Ishikawa (cell line): Measurements from ENCODE around the gene AZIN2.

Source experiments
- CEBPB ChIP-seq: IDR thresholded peaks from 2 replicates; pipeline ENCODE4 v1.6.1; 2012
- CREB1 ChIP-seq: IDR thresholded peaks from 2 replicates; pipeline ENCODE4 v1.6.1; 2012; ENCODE audit warnings: low read depth
- EGR1 ChIP-seq: IDR thresholded peaks from 2 replicates; pipeline ENCODE4 v1.6.1; 2012
- EP300 ChIP-seq: IDR thresholded peaks from 2 replicates; pipeline ENCODE4 v1.6.1; 2012; ENCODE audit warnings: borderline replicate concordance
- FOXM1 ChIP-seq: IDR thresholded peaks from 2 replicates; pipeline ENCODE4 v1.6.1; 2012; ENCODE audit warnings: low read depth, borderline replicate concordance
- NFIC ChIP-seq: IDR thresholded peaks from 2 replicates; pipeline ENCODE4 v1.6.1; 2012
- RAD21 ChIP-seq: IDR thresholded peaks from 2 replicates; pipeline ENCODE4 v1.6.1; 2012; ENCODE audit warnings: low read depth
- TAF1 ChIP-seq: IDR thresholded peaks from 2 replicates; pipeline ENCODE4 v1.6.1; 2012; ENCODE audit warnings: low read depth, mild to moderate bottlenecking
- TCF12 ChIP-seq: IDR thresholded peaks from 2 replicates; pipeline ENCODE4 v1.6.1; 2012; ENCODE audit warnings: low read depth
- TEAD4 ChIP-seq: IDR thresholded peaks from 2 replicates; pipeline ENCODE4 v1.6.1; 2012
- YY1 ChIP-seq: IDR thresholded peaks from 2 replicates; pipeline ENCODE4 v1.6.1; 2012; ENCODE audit warnings: low read depth
- ZBTB7A ChIP-seq: IDR thresholded peaks from 2 replicates; pipeline ENCODE4 v1.6.1; 2012; ENCODE audit warnings: low read depth
- TF ChIP-seq, protein P1 (sequence below): IDR thresholded peaks from 2 replicates; pipeline ENCODE4 v1.6.1; 2012; ENCODE audit warnings: low read depth, mild to moderate bottlenecking
- TF ChIP-seq, protein P2 (sequence below): IDR thresholded peaks from 2 replicates; pipeline ENCODE4 v1.6.1; 2012
- TF ChIP-seq, protein P3 (sequence below): IDR thresholded peaks from 2 replicates; pipeline ENCODE4 v1.6.1; 2012

The AZIN2 gene

DNA sequence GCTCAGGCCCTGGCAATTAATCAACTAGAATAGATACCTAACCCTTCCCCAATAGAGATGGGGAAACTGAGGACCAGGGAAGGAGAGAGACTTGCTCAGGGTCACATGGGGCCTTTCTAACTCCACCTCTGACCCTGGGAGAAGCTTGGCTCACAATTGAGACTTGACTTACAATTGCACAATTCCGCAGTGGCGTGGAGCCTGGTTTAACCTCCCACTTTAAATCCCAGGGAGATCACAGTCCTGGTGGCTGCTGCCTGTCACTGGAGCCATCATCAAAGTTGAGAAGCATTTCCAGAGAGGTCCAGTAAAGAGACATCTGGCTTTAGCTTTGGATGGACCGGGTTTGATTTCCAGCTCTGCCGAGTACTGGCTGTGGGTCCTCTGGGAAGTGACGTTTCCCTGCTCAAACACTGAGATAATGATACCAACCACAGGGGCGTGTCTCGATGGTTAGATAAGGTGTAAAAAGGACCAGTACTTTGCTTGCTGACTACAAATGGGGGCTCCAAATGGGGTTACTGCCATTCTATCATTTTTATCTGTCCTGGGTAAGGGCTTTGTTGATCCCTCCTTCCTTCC, 61.6 kb downstream of the AZIN2 start:
- no peak for TF ChIP-seq EGR1
- TF ChIP-seq, protein P1, sequence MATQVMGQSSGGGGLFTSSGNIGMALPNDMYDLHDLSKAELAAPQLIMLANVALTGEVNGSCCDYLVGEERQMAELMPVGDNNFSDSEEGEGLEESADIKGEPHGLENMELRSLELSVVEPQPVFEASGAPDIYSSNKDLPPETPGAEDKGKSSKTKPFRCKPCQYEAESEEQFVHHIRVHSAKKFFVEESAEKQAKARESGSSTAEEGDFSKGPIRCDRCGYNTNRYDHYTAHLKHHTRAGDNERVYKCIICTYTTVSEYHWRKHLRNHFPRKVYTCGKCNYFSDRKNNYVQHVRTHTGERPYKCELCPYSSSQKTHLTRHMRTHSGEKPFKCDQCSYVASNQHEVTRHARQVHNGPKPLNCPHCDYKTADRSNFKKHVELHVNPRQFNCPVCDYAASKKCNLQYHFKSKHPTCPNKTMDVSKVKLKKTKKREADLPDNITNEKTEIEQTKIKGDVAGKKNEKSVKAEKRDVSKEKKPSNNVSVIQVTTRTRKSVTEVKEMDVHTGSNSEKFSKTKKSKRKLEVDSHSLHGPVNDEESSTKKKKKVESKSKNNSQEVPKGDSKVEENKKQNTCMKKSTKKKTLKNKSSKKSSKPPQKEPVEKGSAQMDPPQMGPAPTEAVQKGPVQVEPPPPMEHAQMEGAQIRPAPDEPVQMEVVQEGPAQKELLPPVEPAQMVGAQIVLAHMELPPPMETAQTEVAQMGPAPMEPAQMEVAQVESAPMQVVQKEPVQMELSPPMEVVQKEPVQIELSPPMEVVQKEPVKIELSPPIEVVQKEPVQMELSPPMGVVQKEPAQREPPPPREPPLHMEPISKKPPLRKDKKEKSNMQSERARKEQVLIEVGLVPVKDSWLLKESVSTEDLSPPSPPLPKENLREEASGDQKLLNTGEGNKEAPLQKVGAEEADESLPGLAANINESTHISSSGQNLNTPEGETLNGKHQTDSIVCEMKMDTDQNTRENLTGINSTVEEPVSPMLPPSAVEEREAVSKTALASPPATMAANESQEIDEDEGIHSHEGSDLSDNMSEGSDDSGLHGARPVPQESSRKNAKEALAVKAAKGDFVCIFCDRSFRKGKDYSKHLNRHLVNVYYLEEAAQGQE, result no peak
- no peak for TF ChIP-seq FOXM1
- no peak for TF ChIP-seq CEBPB
- TF ChIP-seq TCF12, result no peak
- no peak for TF ChIP-seq TAF1
- TF ChIP-seq, protein P2, sequence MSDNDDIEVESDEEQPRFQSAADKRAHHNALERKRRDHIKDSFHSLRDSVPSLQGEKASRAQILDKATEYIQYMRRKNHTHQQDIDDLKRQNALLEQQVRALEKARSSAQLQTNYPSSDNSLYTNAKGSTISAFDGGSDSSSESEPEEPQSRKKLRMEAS, result no peak
- TF ChIP-seq TEAD4, result no peak
- no peak for TF ChIP-seq EP300
- TF ChIP-seq RAD21, result no peak
- no peak for TF ChIP-seq NFIC
- TF ChIP-seq YY1, result no peak
- TF ChIP-seq, protein P3, sequence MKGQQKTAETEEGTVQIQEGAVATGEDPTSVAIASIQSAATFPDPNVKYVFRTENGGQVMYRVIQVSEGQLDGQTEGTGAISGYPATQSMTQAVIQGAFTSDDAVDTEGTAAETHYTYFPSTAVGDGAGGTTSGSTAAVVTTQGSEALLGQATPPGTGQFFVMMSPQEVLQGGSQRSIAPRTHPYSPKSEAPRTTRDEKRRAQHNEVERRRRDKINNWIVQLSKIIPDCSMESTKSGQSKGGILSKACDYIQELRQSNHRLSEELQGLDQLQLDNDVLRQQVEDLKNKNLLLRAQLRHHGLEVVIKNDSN, result no peak
- TF ChIP-seq CREB1, result no peak
- no peak for TF ChIP-seq ZBTB7A

DNA sequence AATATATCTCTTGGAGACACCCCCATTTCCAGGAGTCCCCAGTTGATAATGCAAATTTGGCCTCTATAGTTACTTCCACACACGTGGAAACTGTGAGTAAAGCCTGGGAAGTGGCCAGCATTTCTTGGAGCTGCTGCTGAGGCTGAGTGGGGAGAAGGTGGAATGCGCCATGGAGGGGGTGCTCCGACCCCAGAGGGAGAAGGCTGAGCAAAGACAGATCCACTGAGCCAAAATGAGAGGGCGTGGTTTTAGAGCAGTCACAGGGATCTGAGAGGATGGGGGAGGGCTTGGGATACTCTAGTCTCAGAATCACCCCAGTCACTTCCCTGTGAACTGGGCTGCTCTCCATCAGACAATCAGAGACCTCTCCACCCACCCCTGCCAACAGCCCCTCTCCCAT, 62.2 kb downstream of the AZIN2 start:
- TF ChIP-seq EP300, result no peak
- no peak for TF ChIP-seq TEAD4
- TF ChIP-seq, protein P2, result no peak
- TF ChIP-seq RAD21, result no peak
- no peak for TF ChIP-seq CEBPB
- no peak for TF ChIP-seq FOXM1
- TF ChIP-seq YY1, result no peak
- TF ChIP-seq ZBTB7A, result no peak
- TF ChIP-seq NFIC, result no peak
- no peak for TF ChIP-seq EGR1
- TF ChIP-seq TAF1, result no peak
- no peak for TF ChIP-seq TCF12
- TF ChIP-seq CREB1, result no peak

DNA sequence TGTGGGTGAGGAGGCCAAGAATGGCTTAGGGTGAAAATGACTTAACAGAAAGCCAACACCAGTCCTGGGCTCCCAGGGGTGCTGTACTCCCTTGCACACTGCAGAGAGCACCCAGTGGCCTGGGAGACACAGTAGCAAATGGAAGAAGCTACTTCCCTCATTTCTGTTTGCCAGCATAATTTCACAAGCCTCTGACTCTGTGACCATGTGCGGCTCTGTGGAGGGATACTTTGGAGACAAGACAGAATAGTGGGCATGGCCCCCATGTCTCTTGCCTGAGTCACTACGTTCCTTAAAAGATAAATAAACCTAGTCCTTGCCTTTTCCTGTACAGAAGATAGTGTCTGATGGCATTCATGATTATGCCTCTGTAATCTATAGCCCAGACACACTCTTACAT, 62.7 kb downstream of the AZIN2 start:
- TF ChIP-seq EGR1 (no peak), TAF1 (no peak), TCF12 (no peak), NFIC (no peak), RAD21 (no peak), FOXM1 (no peak), ZBTB7A (no peak), CREB1 (no peak), EP300 (no peak), YY1 (no peak), TEAD4 (no peak), CEBPB (no peak)
- TF ChIP-seq, protein P1, result no peak
- TF ChIP-seq, protein P2, result no peak
- TF ChIP-seq, protein P3, result no peak

DNA sequence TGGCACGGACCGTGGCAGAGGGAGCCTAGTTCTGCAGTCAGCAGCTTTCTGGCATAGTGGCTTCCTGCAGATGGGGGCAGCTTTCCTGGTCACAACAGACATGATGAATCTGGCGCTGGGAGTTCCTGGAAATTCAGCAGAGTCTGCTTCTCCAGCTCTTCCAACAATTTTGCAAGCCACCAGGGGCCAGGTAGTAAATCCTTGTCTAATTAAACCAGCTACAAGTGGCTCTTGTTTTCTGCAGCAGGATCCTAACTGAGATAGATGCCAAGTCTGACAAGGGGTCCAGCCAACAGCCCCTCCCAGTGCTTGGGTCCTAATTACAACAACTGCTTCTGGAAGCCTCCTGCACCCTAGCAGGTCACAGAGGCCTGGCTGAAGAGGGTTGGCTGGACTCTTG, 65.0 kb downstream of the AZIN2 start:
- no peak for TF ChIP-seq YY1
- TF ChIP-seq FOXM1, result no peak
- no peak for TF ChIP-seq TAF1

DNA sequence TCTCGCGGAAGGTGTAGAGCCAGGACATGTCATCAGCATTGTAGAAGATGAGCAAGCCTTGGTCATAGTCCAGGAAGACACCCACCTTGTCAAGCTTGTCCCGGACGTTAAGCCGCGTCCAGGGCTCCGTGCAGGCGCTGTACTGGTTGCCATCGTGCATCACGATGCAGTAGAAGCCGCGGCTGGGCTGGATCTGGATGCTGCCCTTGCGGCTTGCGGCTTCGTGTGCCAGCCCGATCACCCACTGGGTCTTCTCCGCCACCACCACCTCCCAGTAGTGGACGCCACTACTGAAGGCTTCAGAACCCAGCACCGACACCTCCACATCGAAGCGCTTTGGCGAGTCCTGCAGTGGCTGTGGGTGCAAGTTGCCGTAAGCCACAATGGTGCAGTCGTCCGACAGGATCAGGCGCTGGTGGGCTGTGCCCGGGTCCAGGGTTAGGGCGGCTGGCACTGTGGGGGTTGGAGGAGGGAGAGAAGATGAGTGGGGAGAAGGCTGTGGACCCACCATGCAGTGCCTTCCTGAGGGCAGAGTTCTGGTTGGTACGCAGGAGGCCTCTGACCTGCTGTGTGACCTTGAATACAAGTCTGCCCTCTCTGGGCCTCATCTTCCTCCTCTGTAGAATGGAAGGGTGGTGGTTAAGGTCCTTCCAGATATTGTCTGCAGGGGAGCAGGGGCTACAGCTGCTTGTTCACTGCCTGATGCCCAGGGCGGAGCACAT, 66.5 kb downstream of the AZIN2 start:
- TF ChIP-seq, protein P3, result no peak
- TF ChIP-seq TCF12 (no peak), NFIC (no peak), RAD21 (no peak), CEBPB (no peak), FOXM1 (no peak), ZBTB7A (no peak), EGR1 (no peak), TAF1 (no peak), YY1 (no peak), CREB1 (no peak), EP300 (no peak), TEAD4 (no peak)
- TF ChIP-seq, protein P1, result no peak
- TF ChIP-seq, protein P2, result no peak
